NT2/D1 (cell line): ENCODE results near the gene HERC4.

ENCODE experiments used
- YY1 ChIP-seq: IDR thresholded peaks from 2 replicates; pipeline ENCODE4 v1.6.1; 2011; ENCODE audit not compliant: insufficient read length, insufficient read depth
- ZNF274 ChIP-seq: IDR thresholded peaks from 2 replicates; pipeline ENCODE4 v1.6.1; 2011; ENCODE audit warnings: mild to moderate bottlenecking, low read depth, low read length

GRCh38 chr10:68032113-68032512 is 43.0 kb downstream of the HERC4 start:
- no peak for TF ChIP-seq YY1
- TF ChIP-seq ZNF274: no peak
